ENCODE data around the gene RARB.

DNA sequence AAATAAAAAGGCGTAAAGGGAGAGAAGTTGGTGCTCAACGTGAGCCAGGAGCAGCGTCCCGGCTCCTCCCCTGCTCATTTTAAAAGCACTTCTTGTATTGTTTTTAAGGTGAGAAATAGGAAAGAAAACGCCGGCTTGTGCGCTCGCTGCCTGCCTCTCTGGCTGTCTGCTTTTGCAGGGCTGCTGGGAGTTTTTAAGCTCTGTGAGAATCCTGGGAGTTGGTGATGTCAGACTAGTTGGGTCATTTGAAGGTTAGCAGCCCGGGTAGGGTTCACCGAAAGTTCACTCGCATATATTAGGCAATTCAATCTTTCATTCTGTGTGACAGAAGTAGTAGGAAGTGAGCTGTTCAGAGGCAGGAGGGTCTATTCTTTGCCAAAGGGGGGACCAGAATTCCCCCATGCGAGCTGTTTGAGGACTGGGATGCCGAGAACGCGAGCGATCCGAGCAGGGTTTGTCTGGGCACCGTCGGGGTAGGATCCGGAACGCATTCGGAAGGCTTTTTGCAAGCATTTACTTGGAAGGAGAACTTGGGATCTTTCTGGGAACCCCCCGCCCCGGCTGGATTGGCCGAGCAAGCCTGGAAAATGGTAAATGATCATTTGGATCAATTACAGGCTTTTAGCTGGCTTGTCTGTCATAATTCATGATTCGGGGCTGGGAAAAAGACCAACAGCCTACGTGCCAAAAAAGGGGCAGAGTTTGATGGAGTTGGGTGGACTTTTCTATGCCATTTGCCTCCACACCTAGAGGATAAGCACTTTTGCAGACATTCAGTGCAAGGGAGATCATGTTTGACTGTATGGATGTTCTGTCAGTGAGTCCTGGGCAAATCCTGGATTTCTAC lies at the start of gene RARB:
- no peak for TF ChIP-seq MZF1 (tag by site-specific recombination; IDR thresholded peaks at IDR 0.05; ENCODE audit: borderline replicate concordance)
- TF ChIP-seq, protein P1, sequence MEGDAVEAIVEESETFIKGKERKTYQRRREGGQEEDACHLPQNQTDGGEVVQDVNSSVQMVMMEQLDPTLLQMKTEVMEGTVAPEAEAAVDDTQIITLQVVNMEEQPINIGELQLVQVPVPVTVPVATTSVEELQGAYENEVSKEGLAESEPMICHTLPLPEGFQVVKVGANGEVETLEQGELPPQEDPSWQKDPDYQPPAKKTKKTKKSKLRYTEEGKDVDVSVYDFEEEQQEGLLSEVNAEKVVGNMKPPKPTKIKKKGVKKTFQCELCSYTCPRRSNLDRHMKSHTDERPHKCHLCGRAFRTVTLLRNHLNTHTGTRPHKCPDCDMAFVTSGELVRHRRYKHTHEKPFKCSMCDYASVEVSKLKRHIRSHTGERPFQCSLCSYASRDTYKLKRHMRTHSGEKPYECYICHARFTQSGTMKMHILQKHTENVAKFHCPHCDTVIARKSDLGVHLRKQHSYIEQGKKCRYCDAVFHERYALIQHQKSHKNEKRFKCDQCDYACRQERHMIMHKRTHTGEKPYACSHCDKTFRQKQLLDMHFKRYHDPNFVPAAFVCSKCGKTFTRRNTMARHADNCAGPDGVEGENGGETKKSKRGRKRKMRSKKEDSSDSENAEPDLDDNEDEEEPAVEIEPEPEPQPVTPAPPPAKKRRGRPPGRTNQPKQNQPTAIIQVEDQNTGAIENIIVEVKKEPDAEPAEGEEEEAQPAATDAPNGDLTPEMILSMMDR (tag by site-specific recombination; IDR thresholded peaks at IDR 0.05) = no peak
- no peak for TF ChIP-seq TCF7L2 (IDR thresholded peaks at IDR 0.05; ENCODE audit: borderline replicate concordance, low read depth, low read length)
- no peak for TF ChIP-seq KLF7 (tag by site-specific recombination; IDR thresholded peaks at IDR 0.05; ENCODE audit: borderline replicate concordance)
- no peak for TF ChIP-seq ZNF677 (tag by site-specific recombination; IDR thresholded peaks at IDR 0.05)
- no peak for TF ChIP-seq ZNF157 (tag by site-specific recombination; IDR thresholded peaks at IDR 0.05)
- TF ChIP-seq ZNF155 (tag by site-specific recombination; IDR thresholded peaks at IDR 0.05) = no peak
- TF ChIP-seq, protein P2, sequence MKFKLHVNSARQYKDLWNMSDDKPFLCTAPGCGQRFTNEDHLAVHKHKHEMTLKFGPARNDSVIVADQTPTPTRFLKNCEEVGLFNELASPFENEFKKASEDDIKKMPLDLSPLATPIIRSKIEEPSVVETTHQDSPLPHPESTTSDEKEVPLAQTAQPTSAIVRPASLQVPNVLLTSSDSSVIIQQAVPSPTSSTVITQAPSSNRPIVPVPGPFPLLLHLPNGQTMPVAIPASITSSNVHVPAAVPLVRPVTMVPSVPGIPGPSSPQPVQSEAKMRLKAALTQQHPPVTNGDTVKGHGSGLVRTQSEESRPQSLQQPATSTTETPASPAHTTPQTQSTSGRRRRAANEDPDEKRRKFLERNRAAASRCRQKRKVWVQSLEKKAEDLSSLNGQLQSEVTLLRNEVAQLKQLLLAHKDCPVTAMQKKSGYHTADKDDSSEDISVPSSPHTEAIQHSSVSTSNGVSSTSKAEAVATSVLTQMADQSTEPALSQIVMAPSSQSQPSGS (tag by site-specific recombination; IDR thresholded peaks at IDR 0.05; ENCODE audit: low read depth) = peak; percentile 78
- TF ChIP-seq, protein P3, sequence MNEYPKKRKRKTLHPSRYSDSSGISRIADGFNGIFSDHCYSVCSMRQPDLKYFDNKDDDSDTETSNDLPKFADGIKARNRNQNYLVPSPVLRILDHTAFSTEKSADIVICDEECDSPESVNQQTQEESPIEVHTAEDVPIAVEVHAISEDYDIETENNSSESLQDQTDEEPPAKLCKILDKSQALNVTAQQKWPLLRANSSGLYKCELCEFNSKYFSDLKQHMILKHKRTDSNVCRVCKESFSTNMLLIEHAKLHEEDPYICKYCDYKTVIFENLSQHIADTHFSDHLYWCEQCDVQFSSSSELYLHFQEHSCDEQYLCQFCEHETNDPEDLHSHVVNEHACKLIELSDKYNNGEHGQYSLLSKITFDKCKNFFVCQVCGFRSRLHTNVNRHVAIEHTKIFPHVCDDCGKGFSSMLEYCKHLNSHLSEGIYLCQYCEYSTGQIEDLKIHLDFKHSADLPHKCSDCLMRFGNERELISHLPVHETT (tag by site-specific recombination; IDR thresholded peaks at IDR 0.05) = no peak
- TF ChIP-seq, protein P4, sequence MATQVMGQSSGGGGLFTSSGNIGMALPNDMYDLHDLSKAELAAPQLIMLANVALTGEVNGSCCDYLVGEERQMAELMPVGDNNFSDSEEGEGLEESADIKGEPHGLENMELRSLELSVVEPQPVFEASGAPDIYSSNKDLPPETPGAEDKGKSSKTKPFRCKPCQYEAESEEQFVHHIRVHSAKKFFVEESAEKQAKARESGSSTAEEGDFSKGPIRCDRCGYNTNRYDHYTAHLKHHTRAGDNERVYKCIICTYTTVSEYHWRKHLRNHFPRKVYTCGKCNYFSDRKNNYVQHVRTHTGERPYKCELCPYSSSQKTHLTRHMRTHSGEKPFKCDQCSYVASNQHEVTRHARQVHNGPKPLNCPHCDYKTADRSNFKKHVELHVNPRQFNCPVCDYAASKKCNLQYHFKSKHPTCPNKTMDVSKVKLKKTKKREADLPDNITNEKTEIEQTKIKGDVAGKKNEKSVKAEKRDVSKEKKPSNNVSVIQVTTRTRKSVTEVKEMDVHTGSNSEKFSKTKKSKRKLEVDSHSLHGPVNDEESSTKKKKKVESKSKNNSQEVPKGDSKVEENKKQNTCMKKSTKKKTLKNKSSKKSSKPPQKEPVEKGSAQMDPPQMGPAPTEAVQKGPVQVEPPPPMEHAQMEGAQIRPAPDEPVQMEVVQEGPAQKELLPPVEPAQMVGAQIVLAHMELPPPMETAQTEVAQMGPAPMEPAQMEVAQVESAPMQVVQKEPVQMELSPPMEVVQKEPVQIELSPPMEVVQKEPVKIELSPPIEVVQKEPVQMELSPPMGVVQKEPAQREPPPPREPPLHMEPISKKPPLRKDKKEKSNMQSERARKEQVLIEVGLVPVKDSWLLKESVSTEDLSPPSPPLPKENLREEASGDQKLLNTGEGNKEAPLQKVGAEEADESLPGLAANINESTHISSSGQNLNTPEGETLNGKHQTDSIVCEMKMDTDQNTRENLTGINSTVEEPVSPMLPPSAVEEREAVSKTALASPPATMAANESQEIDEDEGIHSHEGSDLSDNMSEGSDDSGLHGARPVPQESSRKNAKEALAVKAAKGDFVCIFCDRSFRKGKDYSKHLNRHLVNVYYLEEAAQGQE (tag by site-specific recombination; IDR thresholded peaks at IDR 0.05) = no peak
- TF ChIP-seq ZFP41 (tag by site-specific recombination; IDR thresholded peaks at IDR 0.05; ENCODE audit: borderline replicate concordance) = no peak
